GM13976 (cell line): Measurements from ENCODE around the gene USP37.

ENCODE experiments used
- DNase-seq: peaks from one replicate; pipeline ENCODE4 v3.0.0; 2012; ENCODE audit warnings: low spot score
- in situ Hi-C: fragments of 300-500 bp; cut with MboI; formaldehyde crosslinking; loops from one replicate; pipeline ENCODE4 v1.12.0; 2022; ENCODE audit warnings: low sequenced_read_pairs, mixed read lengths, inconsistent platforms; ENCODE audit not compliant: unreplicated experiment
- TF ChIP-seq, protein P1 (sequence below): IDR thresholded peaks from 2 replicates; pipeline ENCODE4 v1.5.1; 2012; ENCODE audit warnings: borderline replicate concordance, mild to moderate bottlenecking; ENCODE audit not compliant: insufficient read depth; ENCODE audit errors: extremely low read depth, missing control alignments, control extremely low read depth

USP37 gene

DNA sequence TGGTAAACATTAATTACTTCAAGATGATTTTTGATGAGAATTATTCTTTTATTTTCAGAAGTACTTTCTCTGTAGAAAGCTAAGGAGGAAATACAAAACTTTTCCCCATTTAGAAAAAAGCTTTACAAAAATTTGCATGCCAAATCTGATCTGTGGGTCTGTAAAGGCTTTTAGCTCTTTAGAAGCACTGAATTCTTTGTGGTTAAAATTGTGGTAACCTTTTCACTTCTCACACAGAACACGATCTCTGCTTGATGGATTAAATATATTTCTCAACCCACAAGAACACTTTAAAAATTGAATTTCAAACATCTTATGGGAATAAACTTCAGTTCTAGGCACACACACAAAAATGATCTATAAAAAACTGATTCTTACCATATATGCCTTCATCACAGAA is 85.5 kb downstream of the USP37 start:
- in situ Hi-C loops: no loop called here
- TF ChIP-seq, protein P1, sequence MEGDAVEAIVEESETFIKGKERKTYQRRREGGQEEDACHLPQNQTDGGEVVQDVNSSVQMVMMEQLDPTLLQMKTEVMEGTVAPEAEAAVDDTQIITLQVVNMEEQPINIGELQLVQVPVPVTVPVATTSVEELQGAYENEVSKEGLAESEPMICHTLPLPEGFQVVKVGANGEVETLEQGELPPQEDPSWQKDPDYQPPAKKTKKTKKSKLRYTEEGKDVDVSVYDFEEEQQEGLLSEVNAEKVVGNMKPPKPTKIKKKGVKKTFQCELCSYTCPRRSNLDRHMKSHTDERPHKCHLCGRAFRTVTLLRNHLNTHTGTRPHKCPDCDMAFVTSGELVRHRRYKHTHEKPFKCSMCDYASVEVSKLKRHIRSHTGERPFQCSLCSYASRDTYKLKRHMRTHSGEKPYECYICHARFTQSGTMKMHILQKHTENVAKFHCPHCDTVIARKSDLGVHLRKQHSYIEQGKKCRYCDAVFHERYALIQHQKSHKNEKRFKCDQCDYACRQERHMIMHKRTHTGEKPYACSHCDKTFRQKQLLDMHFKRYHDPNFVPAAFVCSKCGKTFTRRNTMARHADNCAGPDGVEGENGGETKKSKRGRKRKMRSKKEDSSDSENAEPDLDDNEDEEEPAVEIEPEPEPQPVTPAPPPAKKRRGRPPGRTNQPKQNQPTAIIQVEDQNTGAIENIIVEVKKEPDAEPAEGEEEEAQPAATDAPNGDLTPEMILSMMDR: no peak

DNA sequence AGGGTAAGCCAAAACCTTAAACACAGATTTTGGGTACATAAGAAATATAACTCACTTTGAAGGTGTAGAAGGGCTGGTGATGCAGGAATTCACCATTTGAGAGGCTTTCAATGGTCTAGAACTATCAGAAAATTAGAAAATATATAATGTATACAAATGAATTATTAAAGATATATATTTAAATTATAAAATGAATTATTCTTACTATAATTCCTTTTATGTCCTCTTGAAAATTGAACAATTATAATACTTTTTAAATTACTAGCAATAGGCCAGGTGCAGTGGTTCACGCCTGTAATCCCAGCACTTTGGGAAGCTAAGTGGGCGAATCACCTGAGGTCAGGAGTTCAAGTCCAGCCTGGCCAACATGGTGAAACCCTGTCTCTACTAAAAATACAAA is 88.6 kb downstream of the USP37 start:
- in situ Hi-C loops: no loop called here
- TF ChIP-seq, protein P1: no peak
- no peak for DNase-seq

More for the DNA sequence above, 85.5 kb downstream of the USP37 start:
- DNase-seq: peak; percentile 24

DNA sequence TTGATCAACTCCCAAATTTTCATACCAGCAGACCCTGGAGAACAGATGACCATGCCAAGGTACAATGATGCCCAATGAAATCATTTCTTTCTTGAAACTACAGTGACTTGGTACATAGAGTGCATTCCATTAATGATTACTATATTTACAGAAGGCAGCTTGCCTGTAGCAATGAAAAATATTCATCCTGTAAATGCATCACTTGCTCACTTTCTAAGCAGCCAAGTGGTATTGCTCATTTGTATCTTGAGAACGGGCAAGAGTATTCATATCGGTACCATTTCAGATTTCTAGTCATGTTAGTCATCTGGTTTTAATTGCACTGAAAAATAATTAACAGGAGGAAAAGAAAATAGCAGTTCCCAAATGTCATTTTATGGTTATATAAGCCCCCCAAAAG is 89.6 kb downstream of the USP37 start:
- in situ Hi-C loops: no loop called here
- DNase-seq: no peak
- TF ChIP-seq, protein P1: no peak

DNA sequence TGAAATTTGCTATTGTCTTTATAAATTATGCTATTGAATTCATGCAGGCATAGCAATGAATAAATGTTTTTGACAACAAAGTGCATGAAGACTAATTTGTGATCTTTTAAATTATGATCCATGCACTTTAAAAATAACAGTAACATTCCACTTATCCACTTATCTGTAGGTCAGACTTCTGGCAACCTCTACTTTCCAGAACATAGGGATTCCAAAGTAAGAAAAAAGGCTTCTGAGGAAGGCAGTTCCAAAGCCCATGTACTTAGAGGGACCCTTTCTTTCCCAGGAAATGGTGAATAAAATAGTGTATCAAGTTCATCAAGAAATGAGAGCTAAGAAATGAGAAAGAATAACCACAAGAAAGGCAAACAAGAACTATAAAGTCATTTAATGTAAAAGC is 90.9 kb downstream of the USP37 start:
- TF ChIP-seq, protein P1: no peak
- DNase-seq: no peak
- in situ Hi-C loops: no loop called here

GRCh38 chr2:218476676-218477075 is 91.5 kb downstream of the USP37 start:
- TF ChIP-seq, protein P1: no peak
- in situ Hi-C loops: no loop called here

GRCh38 chr2:218474527-218474926 is 93.6 kb downstream of the USP37 start:
- in situ Hi-C loops: no loop called here
- TF ChIP-seq, protein P1: no peak
- no peak for DNase-seq

More at GRCh38 chr2:218476676-218477075, 91.5 kb downstream of the USP37 start:
- no peak for DNase-seq

DNA sequence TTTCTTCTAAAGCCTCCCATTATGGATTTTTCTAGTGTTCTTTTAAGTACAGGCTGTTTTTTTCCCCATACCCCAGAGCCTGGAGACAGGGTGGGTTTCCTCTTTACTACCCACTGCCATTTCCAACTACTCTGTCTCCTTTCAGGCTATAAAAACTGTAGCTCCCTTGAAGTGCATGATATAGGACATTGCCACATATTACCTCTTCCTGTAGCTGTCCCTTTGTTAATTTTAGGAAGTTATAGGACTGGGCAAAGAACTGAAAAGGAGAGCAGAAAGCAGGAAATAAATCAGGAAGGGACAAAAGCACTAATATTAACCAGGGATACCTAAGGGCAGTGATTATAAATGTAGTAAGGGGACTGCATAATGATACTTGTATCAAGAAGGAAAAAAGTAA is 95.2 kb downstream of the USP37 start:
- TF ChIP-seq, protein P1: no peak
- in situ Hi-C loops: no loop called here
- no peak for DNase-seq
